HEK293T (cell line): ENCODE measurements around the gene CD274.

Experiments
- BHLHE40 ChIP-seq: fragments of 450-650 bp; IDR thresholded peaks from 2 replicates; pipeline ENCODE4 v1.6.1; 2016; ENCODE audit warnings: mild to moderate bottlenecking, moderate library complexity, borderline replicate concordance
- CTBP1 ChIP-seq: fragments of 450-650 bp; IDR thresholded peaks from 2 replicates; pipeline ENCODE4 v1.6.1; 2016; ENCODE audit warnings: borderline replicate concordance
- ELF4 ChIP-seq: fragments of 450-650 bp; IDR thresholded peaks from 2 replicates; pipeline ENCODE4 v1.6.1; 2017; ENCODE audit warnings: antibody characterized with exemption
- FOXA1 ChIP-seq: fragments of 450-650 bp; IDR thresholded peaks from 2 replicates; pipeline ENCODE4 v1.6.1; 2016; ENCODE audit warnings: mild to moderate bottlenecking
- FOXK2 ChIP-seq: fragments of 450-650 bp; IDR thresholded peaks from 2 replicates; pipeline ENCODE4 v1.6.1; 2016; ENCODE audit warnings: mild to moderate bottlenecking
- FOXM1 ChIP-seq: fragments of 450-650 bp; IDR thresholded peaks from 2 replicates; pipeline ENCODE4 v1.6.1; 2017; ENCODE audit warnings: mild to moderate bottlenecking, borderline replicate concordance
- L3MBTL2 ChIP-seq: fragments of 450-650 bp; conservative IDR thresholded peaks from 2 replicates; pipeline ENCODE4 v1.6.1; 2016; ENCODE audit warnings: mild to moderate bottlenecking
- LEF1 ChIP-seq: fragments of 450-650 bp; IDR thresholded peaks from 2 replicates; pipeline ENCODE4 v1.6.1; 2017; ENCODE audit warnings: mild to moderate bottlenecking, borderline replicate concordance
- NFRKB ChIP-seq: fragments of 450-650 bp; IDR thresholded peaks from 2 replicates; pipeline ENCODE4 v1.6.1; 2016; ENCODE audit warnings: mild to moderate bottlenecking, moderate library complexity
- SP1 ChIP-seq: fragments of 450-650 bp; IDR thresholded peaks from 2 replicates; pipeline ENCODE4 v1.6.1; 2017
- SUZ12 ChIP-seq: fragments of 450-650 bp; IDR thresholded peaks from 2 replicates; pipeline ENCODE4 v1.6.1; 2016; ENCODE audit warnings: mild to moderate bottlenecking
- TARDBP ChIP-seq: fragments of 450-650 bp; IDR thresholded peaks from 2 replicates; pipeline ENCODE4 v1.6.1; 2016
- ZNF384 ChIP-seq: fragments of 450-650 bp; IDR thresholded peaks from 2 replicates; pipeline ENCODE4 v1.6.1; 2016

DNA sequence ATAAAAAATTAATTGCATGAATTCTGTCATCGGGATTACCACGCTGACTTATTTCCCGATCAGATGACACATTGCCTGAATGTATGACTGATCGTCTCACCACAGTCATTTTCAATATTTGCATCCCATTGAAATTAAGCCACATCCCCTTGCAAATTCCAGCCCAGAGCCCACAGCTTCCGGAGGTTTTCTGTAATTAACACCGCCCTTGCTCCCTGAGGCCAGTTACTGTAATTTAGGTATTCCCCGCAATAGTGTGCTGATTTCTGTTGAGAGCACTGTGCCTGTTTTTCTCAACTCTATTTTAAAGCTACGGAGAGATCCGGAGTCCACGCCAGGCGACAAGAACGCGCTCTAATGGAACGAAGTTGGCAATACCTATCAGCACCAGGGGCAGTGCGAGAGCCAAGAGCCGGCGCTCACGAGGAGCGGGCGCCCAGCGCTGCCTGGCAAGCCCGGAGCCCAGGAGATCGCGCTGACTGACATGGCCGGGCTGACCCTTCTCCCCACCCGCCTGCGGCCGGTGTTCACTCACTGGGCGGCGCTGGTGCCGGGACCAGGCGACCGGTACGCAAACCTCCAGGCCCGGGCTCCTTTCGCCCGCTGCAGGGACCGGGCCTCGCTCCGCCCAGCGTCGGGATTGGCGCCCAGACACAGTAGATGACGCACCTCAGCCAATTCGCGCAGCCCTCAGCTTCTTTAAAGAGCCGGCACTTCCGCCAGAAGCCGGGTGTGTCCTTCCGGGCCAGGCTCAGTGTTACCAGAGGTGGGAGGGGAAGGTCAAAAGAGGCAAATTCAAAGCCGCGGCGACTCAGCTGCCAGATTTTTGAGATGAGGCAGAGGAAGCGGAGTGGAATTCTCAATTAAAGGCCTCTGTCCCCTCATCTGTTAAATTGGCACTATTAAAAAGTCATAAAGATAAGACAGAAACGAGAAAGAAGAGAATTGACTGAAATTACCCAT lies 12.8 kb upstream of the CD274 start, which contains the start of gene PLGRKT:
- TF ChIP-seq BHLHE40 (no peak), SP1 (no peak), FOXA1 (no peak), FOXM1 (no peak), SUZ12 (no peak), FOXK2 (no peak), ELF4 (peak; percentile 32; the same call in 1 of the 2 replicates), CTBP1 (no peak), L3MBTL2 (peak; percentile 37; the same call in 1 of the 2 replicates), NFRKB (no peak), TARDBP (no peak), LEF1 (no peak), ZNF384 (no peak)
